ENCODE measurements around the gene RECK. TPM values are rescaled to one million over a fixed set of nuclear protein-coding genes. Genes with fewer than 3 reads are reported as not detected.

The RECK gene
- total RNA-seq, 1 experiment from 2014 or later, result 13.2 TPM

- intact Hi-C loops (cut with micrococcal nuclease; ENCODE audit: unreplicated experiment) (no loop called here), in situ Hi-C loops (cut with HindIII; ENCODE audit: low pct_unique_long_range_greater_than_20kb, low sequenced_read_pairs) (no loop called here)
- Histone ChIP-seq H3K27me3 (ENCODE audit: control insufficient read depth, insufficient read depth, low read length) (no peaks in the 10 kb centered on the region), H3K27ac (ENCODE audit: low read length) (no peak overlapping the region), H3K36me3 (ENCODE audit: control insufficient read depth, insufficient read depth, low read length) (no peaks in the 10 kb centered on the region), H3K9me3 (ENCODE audit: control insufficient read depth, insufficient read depth, low read depth, low read length) (no peaks in the 10 kb centered on the region), H3K4me3 (ENCODE audit: low read depth in 2 of 2, low read length in 2 of 2) (no peak overlapping the region), H3K4me1 (ENCODE audit: control insufficient read depth, insufficient read depth, low read length) (no peaks in the 10 kb centered on the region)
- ATAC-seq (no peak), DNase-seq (ENCODE audit: low read depth, low spot score) (no peak)
- BruUV-seq (replicated peaks), result no TSS peak
- ChIA-PET POLR2A (no interaction called here), CTCF (no interaction called here)
- no peak for TF ChIP-seq TCF7L2 (IDR thresholded peaks at IDR 0.05; ENCODE audit: low read depth, low read length)
- no peak for TF ChIP-seq POLR2AphosphoS5 (IDR thresholded peaks at IDR 0.05; ENCODE audit: low read depth, low read length)
- no peak for TF ChIP-seq SIN3A (IDR thresholded peaks at IDR 0.05; ENCODE audit: borderline replicate concordance, insufficient read depth, low read depth, low read length)
- no peak for TF ChIP-seq CTCF (IDR thresholded peaks at IDR 0.05)
- TF ChIP-seq, protein P1, sequence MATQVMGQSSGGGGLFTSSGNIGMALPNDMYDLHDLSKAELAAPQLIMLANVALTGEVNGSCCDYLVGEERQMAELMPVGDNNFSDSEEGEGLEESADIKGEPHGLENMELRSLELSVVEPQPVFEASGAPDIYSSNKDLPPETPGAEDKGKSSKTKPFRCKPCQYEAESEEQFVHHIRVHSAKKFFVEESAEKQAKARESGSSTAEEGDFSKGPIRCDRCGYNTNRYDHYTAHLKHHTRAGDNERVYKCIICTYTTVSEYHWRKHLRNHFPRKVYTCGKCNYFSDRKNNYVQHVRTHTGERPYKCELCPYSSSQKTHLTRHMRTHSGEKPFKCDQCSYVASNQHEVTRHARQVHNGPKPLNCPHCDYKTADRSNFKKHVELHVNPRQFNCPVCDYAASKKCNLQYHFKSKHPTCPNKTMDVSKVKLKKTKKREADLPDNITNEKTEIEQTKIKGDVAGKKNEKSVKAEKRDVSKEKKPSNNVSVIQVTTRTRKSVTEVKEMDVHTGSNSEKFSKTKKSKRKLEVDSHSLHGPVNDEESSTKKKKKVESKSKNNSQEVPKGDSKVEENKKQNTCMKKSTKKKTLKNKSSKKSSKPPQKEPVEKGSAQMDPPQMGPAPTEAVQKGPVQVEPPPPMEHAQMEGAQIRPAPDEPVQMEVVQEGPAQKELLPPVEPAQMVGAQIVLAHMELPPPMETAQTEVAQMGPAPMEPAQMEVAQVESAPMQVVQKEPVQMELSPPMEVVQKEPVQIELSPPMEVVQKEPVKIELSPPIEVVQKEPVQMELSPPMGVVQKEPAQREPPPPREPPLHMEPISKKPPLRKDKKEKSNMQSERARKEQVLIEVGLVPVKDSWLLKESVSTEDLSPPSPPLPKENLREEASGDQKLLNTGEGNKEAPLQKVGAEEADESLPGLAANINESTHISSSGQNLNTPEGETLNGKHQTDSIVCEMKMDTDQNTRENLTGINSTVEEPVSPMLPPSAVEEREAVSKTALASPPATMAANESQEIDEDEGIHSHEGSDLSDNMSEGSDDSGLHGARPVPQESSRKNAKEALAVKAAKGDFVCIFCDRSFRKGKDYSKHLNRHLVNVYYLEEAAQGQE (IDR thresholded peaks at IDR 0.05; ENCODE audit: insufficient read depth in 1 of 2, low read depth in 2 of 2, low read length in 1 of 2), result no peak
Measured at GRCh38 chr9:36093384-36093783, 56.7 kb downstream of the RECK start.

- in situ Hi-C loops (cut with HindIII; ENCODE audit: low pct_unique_long_range_greater_than_20kb, low sequenced_read_pairs) (no loop called here), intact Hi-C loops (cut with micrococcal nuclease; ENCODE audit: unreplicated experiment) (loop anchor here (10.0 kb wide), 1 partner anchor 225 kb away; no protein-coding TSS in a partner anchor)
- Histone ChIP-seq H3K4me3 (ENCODE audit: low read depth in 2 of 2, low read length in 2 of 2) (no peak overlapping the region), H3K27me3 (ENCODE audit: control insufficient read depth, insufficient read depth, low read length) (no peaks in the 10 kb centered on the region), H3K9me3 (ENCODE audit: control insufficient read depth, insufficient read depth, low read depth, low read length) (no peaks in the 10 kb centered on the region), H3K27ac (ENCODE audit: low read length) (no peak overlapping the region), H3K36me3 (ENCODE audit: control insufficient read depth, insufficient read depth, low read length) (no peaks in the 10 kb centered on the region), H3K4me1 (ENCODE audit: control insufficient read depth, insufficient read depth, low read length) (peaks cover 3% of the 10 kb centered on the region; the same call in 1 of the 2 replicates)
- no TSS peak for BruUV-seq (replicated peaks)
- TF ChIP-seq, protein P1 (IDR thresholded peaks at IDR 0.05; ENCODE audit: insufficient read depth in 1 of 2, low read depth in 2 of 2, low read length in 1 of 2), result no peak
- TF ChIP-seq TCF7L2 (IDR thresholded peaks at IDR 0.05; ENCODE audit: low read depth, low read length) (no peak), POLR2AphosphoS5 (IDR thresholded peaks at IDR 0.05; ENCODE audit: low read depth, low read length) (no peak), CTCF (IDR thresholded peaks at IDR 0.05) (no peak), SIN3A (IDR thresholded peaks at IDR 0.05; ENCODE audit: borderline replicate concordance, insufficient read depth, low read depth, low read length) (no peak)
- ATAC-seq (no peak), DNase-seq (ENCODE audit: low read depth, low spot score) (no peak)
- CTCF ChIA-PET, result no interaction called here
- POLR2A ChIA-PET, result no interaction called here
Measured at GRCh38 chr9:36099718-36100117, 63.0 kb downstream of the RECK start.
